HG03064 (cell line): Measurements from ENCODE around the gene POTEM.
"Not testable (repeated sequence)": the region's sequence is repeated elsewhere in the genome, so short reads cannot be mapped to it uniquely, and the experiment has no call there.

Experiments used
- ATAC-seq: cut with Tn5 transposase; IDR thresholded peaks from one replicate; pipeline ENCODE4 v1.9.1; 2021; ENCODE audit warnings: low read depth; ENCODE audit not compliant: unreplicated experiment

The POTEM gene

DNA sequence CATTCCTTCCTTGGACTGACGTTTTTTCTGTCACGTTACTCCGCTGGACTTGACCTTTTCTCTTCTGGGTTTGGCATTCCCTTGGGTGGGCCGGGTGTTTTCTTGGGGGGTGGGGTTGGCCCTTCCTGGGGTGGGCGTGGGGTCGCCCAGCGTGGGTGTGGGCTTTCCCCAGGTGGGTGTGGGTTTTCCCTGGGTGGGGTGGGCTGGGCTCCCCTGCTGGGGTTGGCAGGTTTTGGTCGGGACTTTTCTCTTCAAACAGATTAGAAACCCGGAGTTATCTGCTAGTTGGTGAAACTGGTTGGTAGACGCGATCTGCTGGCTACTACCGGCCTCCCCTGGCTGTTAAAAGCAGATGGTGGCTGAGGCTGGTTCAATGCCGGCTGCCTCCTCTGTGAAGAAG lies at the start of gene POTEM:
TSS of gene POTEM (plus strand) at position 301 of the 400 bp plus-strand sequence. CDS start at position 353, 52 bp downstream.
- ATAC-seq, result not testable (repeated sequence)

DNA sequence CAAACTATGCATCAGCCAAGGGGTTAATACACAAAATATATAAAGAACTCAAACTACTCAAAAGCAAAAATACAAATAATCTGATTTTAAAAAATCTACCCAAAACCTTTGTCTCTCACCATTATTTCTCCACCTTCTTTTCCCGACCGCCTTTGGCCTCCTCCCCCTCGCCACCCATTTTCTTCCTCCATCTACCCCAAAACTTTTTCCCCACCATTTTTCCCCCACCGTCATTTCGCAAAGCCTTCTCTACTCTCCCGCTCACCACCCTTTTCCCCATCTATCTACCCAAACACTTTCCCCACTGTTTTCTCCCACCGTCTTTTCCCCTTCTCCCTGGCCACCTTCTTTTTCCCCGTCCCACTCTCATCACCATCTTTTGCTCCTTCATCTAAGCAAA lies 48.9 kb upstream of the POTEM start:
- ATAC-seq, result not testable (repeated sequence)

DNA sequence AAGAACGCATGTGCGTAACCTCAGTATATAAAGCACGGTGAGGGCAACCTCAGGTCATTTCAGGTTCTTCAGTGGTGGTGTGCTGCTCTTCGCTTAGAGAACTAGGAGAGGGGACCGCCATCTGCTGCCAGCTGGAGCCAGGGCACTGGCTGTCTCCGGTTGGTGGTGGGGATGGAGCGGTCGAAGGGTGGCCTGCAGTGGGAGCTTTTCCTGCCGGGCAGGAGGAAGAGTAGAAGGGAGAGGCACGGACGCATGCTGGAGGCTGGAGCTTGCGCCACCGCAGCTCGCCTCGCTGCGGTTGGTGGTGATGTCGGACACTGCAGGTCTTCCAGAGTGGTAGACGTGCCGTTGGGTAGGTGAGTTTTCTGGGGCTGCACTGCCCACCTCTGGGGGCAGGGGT lies 47.2 kb upstream of the POTEM start:
- not testable (repeated sequence) for ATAC-seq

DNA sequence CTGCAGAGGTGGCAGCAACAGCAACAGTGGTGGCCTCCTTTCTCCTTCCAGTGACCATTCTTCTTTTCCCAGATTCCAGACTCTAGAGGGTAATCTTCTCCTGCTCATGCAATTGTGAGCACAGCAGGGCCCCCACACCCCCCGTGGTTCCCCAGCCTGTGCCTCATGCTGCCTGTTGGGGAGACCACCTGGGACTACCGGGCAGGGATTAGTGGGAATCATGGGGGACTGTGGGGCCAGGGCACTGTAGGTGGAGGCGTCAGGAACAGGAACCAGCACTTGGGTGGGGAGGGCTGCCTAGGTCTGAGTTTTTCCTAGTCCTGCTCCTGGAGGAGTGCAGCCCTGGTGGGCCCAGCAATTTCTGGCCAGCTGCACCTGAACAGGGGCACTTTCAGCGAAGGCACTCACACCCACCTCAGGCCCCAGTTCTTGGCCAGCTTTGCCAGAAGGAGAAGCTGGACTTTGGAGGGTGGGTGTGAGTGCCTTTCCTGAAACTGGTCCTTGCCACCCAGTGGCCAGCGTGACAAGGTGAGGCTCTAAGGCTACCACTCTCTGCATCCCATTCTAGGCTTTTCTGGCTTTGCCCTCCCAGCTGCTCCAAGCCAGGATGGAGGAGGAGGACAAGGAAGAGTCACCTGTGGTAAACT lies 46.1 kb upstream of the POTEM start:
- not testable (repeated sequence) for ATAC-seq

DNA sequence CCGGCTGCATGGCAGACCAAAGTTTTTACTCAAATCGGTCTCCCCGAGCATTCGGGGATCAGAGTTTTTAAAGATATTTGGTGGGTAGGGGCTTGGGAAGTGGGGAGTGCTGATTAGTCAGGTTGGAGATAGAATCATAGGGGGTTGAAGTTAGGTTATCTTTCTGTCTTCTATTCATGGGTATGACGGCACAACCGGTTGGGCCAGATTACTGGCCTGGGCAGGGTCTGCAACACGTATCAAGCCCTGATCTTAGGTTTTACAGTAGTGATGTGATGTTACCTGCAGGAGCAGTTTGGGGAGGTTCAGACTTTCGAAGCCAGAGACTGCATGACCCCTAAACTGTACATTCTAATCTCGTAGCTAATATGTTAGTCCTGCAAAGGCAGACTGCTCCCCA lies 30.4 kb upstream of the POTEM start:
- not testable (repeated sequence) for ATAC-seq

DNA sequence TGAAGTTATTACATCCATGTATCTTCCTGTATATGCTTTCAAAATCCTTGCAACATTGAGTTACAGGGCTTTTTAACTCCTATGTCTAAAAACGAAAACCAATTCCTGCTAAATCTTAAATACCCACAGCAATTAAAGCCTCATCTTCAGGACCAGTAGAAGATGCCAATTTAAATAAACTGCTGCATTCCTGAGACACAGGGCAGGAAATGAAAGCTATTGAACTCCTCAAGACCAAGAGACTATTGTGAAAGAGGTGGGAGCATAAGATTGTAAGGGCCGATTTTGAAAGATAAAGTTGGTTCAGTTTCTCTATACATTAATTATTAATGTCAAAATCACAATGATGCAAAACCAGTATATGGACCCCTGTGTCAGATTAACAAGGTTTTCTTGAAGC lies 28.5 kb upstream of the POTEM start:
- ATAC-seq, result not testable (repeated sequence)

DNA sequence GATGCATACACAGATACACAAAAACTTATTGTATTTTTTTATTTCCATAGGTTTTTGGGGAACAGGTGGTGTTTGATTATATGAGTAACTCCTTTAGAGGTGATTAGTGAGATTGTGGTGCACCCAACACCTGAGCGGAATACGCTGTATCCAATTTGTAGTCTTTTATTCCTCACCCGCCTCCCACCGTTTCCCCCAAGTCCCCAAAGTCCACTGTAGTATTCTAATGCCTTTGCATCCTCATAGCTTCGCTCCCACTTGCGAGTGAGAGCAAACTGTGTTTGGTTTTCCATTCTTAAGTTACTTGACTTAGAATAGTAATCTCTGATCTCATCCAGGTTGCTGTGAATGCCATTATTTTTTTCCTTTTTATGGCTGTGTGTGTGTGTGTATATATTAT lies 17.3 kb upstream of the POTEM start:
- ATAC-seq, result not testable (repeated sequence)

DNA sequence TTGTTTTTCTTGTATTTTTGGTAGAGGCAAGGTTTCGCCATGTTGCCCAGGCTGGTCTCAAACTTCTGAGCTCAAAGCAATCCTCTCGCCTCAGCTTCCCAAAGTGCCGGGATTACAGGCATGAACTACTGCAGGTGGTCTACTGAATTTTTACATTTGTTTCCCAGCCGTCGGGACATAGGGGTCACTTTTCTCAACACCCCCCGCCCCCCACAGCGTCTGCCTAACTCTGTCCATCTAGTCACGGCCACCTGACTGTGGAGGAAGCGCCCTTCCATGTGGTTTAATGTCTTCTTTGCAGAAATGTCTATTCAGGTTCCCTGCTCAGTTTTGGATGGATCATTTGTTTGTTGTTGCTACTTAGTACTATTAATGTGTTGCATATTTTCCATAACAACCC lies 14.1 kb upstream of the POTEM start:
- not testable (repeated sequence) for ATAC-seq

DNA sequence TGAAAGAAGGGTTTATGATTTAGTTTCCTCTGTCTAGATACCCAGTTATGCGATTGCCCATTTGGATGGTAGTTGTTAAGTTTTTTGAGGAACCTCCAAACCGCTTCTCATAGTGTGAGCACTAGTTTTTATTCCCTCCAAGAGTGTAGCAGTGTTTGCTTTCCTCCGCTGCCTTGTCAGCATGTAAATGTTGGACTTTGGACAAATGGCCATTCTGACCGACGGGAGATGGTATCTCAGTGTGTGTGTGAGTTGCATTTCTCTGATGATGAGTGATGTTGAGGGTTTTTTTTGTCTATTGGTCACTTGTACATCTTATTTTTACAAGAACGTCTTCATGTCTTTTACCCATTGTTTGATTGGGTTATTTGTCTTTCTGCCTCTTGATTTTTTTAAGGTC lies 11.4 kb upstream of the POTEM start:
- not testable (repeated sequence) for ATAC-seq

DNA sequence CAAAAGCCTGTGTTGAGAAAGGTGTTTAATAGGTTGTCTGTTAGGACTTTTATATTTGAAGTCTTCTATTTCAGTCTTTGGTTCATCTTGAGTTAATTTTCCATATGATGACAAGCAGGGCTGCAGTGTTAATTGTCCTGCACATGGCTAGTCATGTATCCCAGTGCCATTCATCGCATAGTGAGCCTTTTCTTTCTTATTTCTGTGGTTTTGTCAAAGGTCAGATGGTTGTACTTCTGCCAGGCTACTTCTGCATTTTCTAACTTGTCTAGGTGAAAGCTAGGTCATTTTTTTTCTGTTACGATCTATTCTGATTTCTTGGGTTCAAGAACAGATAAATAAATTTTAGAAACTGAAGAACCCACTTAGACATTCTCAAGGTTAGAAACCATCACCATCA lies 5.7 kb upstream of the POTEM start:
- not testable (repeated sequence) for ATAC-seq

DNA sequence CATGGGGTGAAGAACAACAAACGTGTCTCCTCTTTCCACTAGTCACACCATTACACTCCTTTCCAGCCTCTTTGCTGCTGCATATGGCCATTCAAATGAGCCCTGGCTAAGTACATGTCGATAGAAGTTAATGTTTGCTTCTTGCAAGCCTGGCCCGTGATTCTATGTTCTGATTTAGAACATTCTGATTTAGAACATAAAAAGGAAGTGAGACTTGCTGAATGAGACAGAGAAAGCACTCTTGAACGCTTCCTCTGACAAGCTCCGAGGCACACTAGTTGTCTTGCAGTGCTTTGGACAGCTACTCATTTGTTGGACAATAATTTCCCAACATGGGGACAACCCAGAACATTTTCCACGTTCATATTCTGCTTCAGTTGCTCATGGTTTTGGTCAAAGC lies 5.1 kb upstream of the POTEM start:
- not testable (repeated sequence) for ATAC-seq

DNA sequence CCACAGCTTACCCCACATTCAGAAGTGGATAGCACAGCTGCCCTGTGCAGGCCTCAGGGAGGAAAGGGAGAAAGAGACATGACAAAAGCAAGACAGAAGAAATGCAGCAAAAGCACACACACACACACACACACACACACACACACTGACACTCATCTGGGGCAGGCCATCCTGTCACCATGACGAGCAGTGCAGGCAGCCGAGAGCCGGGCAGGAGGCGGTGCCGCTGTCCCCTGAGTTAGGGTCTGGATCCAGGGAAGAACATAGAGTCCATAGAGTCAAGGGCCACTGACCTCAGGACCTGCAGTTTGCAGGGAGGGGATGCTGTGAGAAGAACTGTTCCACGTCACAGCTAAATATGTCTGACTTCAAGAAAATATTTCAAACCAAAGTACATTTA lies 4.0 kb upstream of the POTEM start:
- ATAC-seq, result not testable (repeated sequence)

DNA sequence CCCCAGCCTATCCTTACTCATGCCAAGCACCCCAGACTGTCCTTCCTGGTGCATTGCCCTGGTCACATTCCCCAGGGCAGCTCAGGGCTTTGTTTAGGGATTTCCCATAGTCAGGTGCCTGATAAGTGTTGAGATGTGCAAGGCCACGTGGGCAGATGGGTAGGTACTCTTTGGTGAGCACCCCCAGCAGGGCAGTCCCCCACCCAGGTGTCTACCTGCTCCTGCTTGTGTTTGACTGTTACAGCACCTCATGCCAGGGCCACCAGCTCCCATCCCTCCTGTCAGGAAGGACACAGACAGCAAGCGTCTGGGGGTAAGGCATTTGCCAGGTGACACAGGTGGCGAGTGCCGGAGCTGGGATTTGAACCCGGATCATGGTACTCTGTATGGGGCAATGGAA lies 2.4 kb upstream of the POTEM start:
- ATAC-seq, result not testable (repeated sequence)

DNA sequence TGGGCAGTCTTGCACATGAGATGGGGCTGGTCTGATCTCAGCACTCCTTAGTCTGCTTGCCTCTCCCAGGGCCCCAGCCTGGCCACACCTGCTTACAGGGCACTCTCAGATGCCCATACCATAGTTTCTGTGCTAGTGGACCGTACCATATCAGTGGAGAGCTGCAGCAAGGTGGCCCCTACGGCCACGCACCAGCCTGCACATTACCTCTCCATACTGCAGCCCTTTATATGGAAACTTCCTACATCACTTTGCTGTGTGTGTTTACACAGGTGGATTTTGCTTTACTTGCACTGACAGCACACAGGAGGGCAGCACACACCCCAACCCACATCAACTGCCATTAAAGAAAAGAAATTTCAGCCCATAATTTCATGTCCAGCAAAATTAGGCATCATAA lies 35.3 kb downstream of the POTEM start:
- ATAC-seq, result not testable (repeated sequence)

DNA sequence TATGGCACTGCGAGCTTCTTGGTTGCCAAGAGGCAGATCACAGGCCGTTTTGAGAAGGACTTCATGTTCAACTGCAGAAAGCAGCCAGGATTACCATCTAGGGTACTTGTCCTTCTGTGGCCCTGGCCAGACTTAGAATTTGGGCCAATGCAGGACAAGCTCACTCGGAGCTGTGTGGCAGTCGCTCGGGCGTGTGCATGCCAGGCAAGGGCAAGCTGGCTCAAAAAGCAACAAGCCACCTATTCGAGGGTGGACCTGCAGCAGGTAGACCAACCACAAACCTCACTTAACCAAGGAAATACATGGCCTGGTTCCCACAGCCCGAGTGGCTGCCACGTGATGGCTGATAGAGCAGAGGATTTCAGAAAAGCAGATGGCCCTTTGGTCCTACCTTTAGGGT lies 39.3 kb downstream of the POTEM start:
- ATAC-seq, result not testable (repeated sequence)

DNA sequence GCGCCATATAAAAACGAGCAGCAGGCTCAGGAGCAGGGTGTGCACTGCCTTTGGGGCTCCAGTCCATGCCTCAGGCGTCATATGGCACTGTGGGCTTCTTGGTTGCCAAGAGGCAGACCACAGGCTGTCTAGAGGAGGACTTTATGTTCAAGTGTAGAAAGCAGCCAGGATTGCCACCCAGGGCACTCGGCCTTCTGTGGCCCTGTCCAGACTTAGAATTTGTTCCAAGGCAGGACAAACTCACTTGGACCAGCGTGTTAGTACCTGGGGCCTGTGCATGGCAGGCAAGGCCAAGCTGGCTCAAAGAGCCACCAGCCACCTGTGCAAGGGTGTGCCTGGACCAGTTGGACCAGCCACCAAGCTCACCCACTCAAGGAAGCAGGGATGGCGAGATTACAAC lies 40.4 kb downstream of the POTEM start:
- not testable (repeated sequence) for ATAC-seq

DNA sequence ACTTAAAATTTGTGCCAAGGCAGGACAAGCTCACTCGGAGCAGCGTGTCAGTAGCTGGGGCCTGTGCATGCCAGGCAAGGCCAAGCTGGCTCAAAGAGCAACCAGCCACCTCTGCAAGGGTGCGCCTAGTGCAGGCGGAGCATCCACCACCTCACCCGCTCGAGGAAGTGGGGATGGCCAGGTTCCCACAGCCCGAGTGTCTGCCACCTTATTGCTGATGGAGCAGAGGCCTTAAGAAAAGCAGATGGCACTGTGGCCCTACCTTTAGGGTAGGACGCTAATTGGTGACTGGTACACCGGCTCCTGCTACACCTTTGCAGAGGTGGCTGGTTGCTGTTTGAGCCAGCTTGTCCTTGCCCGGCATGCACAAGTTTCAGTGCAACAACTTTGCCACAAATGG lies 43.8 kb downstream of the POTEM start:
- ATAC-seq, result not testable (repeated sequence)

DNA sequence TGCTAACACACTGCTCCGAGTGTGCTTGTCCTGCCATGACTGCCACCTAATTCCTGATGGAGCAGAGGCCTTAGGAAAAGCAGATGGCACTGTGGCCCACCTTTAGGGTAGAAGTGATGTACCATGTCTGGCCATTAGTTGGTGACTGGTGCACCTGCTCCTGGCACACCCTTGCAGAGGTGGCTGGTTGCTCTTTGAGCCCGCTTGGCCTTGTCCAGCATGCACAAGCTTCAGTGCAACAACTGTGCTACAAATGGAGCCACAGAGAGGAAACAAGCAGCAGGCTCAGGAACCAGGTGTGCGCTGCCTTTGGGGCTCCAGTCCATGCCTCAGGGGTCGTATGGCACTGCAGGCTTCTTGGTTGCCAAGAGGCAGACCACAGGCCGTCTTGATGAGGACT lies 44.5 kb downstream of the POTEM start:
- not testable (repeated sequence) for ATAC-seq

DNA sequence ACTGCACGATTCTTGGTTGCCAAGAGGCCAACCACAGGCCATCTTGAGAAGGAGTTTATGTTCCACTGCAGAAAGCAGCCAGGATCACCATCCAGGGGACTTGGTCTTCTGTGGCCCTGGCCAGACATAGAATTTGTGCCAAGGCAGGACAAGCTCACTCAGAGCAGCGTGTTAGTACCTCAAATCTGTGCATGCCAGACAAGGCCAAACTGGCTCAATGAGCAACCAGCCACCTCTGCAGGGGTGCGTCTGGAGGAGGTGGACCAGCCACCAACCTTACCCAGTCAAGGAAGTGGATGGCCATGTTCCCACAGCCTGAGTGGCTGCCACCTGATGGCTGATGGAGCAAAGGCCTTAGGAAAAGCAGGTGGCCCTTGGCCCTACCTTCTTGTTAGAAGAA lies 48.0 kb downstream of the POTEM start:
- ATAC-seq, result not testable (repeated sequence)

DNA sequence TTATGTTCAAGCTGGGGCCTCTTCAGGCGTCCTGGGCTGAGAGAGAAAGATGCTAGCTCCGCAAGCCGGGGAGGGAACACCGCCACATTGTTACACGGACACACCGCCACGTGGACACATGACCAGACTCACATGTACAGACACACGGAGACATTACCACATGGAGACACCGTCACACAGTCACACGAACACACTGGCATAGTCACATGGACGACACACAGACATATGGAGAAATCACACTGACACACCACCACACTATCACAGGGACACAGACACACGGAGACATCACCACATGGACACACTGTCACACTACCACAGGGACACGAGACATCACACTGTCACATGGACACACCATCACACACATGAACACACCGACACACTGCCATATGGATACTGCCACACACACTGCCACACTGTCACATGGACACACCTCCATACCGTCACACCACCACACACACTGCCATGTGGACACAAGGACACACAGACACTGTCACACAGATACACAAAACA lies 57.9 kb downstream of the POTEM start:
- ATAC-seq, result not testable (repeated sequence)

DNA sequence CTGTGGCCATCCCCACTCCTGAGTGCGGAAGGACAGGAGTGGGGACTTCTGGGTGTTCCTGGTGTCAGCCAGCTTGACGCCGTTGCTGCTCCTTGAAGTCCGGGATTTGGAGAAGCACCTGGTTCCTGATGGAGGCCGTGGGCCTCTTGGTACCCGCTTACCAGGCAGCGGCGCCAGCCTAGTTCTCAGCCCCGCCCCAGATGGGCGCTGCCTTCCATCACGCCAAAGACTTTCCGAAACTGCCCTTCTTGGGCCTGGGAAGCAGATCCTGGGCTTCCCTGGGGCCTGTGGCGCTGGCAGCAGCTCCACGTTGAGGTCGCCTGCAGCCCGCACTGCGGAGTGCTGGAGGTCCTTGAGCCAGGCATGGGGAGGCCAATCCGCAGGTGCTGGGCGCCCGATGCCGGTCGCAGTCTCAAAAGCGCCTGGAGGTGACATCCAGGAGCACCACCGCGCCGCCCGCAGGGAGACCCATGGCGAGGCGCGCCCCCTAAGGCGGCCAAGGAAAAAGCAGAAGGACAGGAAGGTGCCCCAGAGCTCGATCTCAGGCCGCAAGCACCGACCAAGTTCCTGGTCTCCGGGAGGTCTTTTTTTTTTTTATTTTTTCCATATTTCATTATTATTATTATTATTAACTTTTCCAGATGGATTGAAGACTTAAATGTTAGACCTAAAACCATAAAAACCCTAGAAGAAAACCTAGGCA lies 59.6 kb downstream of the POTEM start:
- not testable (repeated sequence) for ATAC-seq

DNA sequence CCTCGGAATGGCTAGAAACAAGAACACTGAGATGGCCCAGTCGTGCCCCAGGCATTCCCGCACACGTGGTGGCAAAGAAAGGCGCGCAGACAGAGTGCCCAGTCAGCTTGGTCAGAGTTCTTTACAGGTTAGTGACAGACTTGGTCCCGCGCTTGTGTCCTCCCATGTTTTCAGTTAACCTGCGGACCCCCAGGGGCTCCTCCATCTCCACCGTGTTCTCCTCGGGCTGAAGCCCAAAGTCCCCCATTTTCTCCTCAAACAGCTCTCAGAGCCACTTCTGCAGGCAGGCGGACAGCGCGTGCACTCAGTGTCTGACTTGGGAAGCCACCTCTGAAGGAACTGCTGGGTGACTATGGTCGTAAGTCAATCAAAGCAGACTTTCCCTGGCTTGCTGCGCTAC lies 60.7 kb downstream of the POTEM start:
- ATAC-seq, result not testable (repeated sequence)
